Loucy (cell line): Measurements from ENCODE around the gene TMEM200A.

Experiments
- H2AFZ ChIP-seq: fragments of 200-600 bp; sonication (generic); 2 replicates; pipeline ENCODE4 v1.6.0; 2016; ENCODE audit warnings: antibody characterized with exemption, mild to moderate bottlenecking, low read length, moderate library complexity
- H3F3A ChIP-seq: fragments of 200-600 bp; 2 replicates; pipeline ENCODE4 v1.6.0; 2016; ENCODE audit warnings: antibody characterized with exemption, low read depth, mild to moderate bottlenecking
- H3K27me3 ChIP-seq: fragments of 200-600 bp; sonication (generic); 2 replicates; pipeline ENCODE4 v1.6.1; 2014; ENCODE audit warnings: low read length, mild to moderate bottlenecking; ENCODE audit not compliant: insufficient read depth, poor library complexity, severe bottlenecking
- H3K36me3 ChIP-seq: fragments of 200-600 bp; sonication (generic); 2 replicates; pipeline ENCODE4 v1.6.1; 2016; ENCODE audit warnings: low read length; ENCODE audit not compliant: insufficient read depth
- H3K4me1 ChIP-seq: fragments of 200-600 bp; sonication (generic); 2 replicates; pipeline ENCODE4 v1.5.1; 2014; ENCODE audit warnings: low read length, mild to moderate bottlenecking; ENCODE audit not compliant: insufficient read depth, poor library complexity, severe bottlenecking
- H3K4me2 ChIP-seq: fragments of 200-600 bp; sonication (generic); 2 replicates; pipeline ENCODE4 v1.6.0; 2014; ENCODE audit warnings: antibody characterized with exemption, low read length, low read depth, mild to moderate bottlenecking; ENCODE audit not compliant: poor library complexity, severe bottlenecking
- H3K4me3 ChIP-seq: fragments of 200-600 bp; sonication (generic); 2 replicates; pipeline ENCODE4 v1.5.1; 2014; ENCODE audit warnings: low read length, mild to moderate bottlenecking, mixed read lengths; ENCODE audit not compliant: poor library complexity, severe bottlenecking
- H3K79me2 ChIP-seq: fragments of 200-600 bp; sonication (generic); 2 replicates; pipeline ENCODE4 v1.6.1; 2014; ENCODE audit warnings: low read length; ENCODE audit not compliant: insufficient read depth
- H3K9ac ChIP-seq: fragments of 200-600 bp; sonication (generic); 2 replicates; pipeline ENCODE4 v1.6.0; 2014; ENCODE audit warnings: mild to moderate bottlenecking, low read depth, low read length, moderate library complexity; ENCODE audit not compliant: poor library complexity, severe bottlenecking
- H3K9me2 ChIP-seq: fragments of 200-600 bp; sonication (generic); replicated peaks from 2 replicates; pipeline ENCODE4 v1.6.1; 2016; ENCODE audit warnings: low read depth, low read length, mixed read lengths
- H3K9me3 ChIP-seq: fragments of 200-600 bp; sonication (generic); 2 replicates; pipeline ENCODE4 v1.6.1; 2014; ENCODE audit warnings: mild to moderate bottlenecking, antibody characterized with exemption, low read length, low read depth; ENCODE audit not compliant: insufficient read depth
- H4K20me1 ChIP-seq: fragments of 200-600 bp; sonication (generic); 2 replicates; pipeline ENCODE4 v1.6.0; 2014; ENCODE audit warnings: antibody characterized with exemption, low read length, mild to moderate bottlenecking; ENCODE audit not compliant: insufficient read depth, poor library complexity, severe bottlenecking
- EZH2phosphoT487 ChIP-seq: fragments of 200-600 bp; IDR thresholded peaks from 2 replicates; pipeline ENCODE4 v1.6.1; 2018; ENCODE audit warnings: antibody characterized with exemption, mild to moderate bottlenecking, moderate library complexity, borderline replicate concordance
- TF ChIP-seq, protein P1 (sequence below): fragments of 200-600 bp; sonication (generic); conservative IDR thresholded peaks from 2 replicates; pipeline ENCODE4 v1.5.1; 2014; ENCODE audit warnings: mild to moderate bottlenecking, antibody characterized with exemption, low read length

TMEM200A gene

DNA sequence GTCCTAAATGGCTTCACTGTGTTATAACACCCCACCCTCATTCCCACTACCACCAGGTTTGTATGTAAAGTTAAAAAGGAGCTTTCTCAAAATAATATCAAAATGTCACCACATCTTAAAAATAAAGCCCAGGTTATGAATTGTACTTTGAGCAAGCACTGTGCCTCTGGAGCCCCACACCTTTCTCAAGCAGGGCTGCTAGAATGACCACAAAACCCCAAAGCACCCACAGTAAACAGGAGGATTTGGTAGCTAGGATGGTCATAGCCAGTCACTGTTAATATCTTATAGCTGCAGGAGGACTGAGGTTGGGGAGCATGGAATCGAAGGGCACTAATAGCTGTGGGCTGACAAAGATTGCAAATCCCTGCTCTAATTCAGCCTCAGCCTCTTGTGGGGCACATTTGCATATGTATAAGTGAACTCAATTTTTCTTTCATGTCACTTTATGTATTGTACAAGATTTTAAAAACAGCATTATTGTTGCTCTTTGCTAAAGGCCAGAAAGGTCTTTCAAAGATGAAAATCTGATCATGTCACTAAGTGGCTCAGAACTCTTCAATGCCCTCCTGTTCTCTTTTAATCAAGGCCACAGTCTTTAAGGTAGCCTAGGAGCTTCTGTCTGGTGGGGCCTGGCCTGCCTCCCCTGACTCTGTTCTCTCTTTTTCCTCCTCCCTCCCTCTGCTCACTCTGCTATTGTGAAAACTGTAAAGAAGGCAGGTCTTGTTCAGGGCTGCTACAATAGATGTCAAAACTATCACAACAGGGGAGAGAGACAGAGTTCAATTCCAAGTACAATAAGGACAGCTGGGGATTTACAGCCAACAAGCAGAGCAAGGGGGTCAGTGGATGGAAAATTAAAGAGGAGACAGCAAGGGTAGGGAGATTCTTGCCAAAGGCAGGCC is 101.6 kb downstream of the TMEM200A start:
- Histone ChIP-seq H3K9ac (no peak overlapping the region), H4K20me1 (no peaks in the 10 kb centered on the region), H2AFZ (no peak overlapping the region), H3K9me2 (no peaks in the 10 kb centered on the region), H3K27me3 (no peaks in the 10 kb centered on the region), H3K9me3 (no peaks in the 10 kb centered on the region), H3K4me2 (no peak overlapping the region), H3K36me3 (no peaks in the 10 kb centered on the region), H3K4me1 (no peaks in the 10 kb centered on the region), H3F3A (no peaks in the 10 kb centered on the region), H3K4me3 (no peak overlapping the region), H3K79me2 (no peaks in the 10 kb centered on the region)
- TF ChIP-seq, protein P1, sequence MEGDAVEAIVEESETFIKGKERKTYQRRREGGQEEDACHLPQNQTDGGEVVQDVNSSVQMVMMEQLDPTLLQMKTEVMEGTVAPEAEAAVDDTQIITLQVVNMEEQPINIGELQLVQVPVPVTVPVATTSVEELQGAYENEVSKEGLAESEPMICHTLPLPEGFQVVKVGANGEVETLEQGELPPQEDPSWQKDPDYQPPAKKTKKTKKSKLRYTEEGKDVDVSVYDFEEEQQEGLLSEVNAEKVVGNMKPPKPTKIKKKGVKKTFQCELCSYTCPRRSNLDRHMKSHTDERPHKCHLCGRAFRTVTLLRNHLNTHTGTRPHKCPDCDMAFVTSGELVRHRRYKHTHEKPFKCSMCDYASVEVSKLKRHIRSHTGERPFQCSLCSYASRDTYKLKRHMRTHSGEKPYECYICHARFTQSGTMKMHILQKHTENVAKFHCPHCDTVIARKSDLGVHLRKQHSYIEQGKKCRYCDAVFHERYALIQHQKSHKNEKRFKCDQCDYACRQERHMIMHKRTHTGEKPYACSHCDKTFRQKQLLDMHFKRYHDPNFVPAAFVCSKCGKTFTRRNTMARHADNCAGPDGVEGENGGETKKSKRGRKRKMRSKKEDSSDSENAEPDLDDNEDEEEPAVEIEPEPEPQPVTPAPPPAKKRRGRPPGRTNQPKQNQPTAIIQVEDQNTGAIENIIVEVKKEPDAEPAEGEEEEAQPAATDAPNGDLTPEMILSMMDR = no peak
- no peak for TF ChIP-seq EZH2phosphoT487

DNA sequence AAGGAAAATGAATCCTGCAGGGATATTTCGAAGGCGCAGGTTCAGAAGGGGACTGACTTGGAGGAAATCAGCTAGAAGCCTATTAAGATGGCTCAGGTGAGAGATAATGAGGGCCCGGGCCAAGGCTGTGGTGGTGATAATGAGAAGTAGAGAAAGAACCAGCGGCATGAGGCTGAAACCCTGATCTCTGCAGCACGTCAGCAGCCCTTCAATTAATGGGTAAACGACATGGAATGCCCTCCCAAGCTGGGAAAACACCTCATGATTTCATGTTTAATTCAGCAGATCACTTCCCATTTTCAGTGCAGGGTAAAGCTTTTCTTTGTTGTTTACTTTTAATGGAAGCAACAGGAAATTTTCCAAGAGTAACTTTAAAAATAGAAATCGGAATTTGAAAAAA is 104.9 kb downstream of the TMEM200A start:
- no peak overlapping the region for H3K9ac ChIP-seq
- no peak overlapping the region for H2AFZ ChIP-seq

DNA sequence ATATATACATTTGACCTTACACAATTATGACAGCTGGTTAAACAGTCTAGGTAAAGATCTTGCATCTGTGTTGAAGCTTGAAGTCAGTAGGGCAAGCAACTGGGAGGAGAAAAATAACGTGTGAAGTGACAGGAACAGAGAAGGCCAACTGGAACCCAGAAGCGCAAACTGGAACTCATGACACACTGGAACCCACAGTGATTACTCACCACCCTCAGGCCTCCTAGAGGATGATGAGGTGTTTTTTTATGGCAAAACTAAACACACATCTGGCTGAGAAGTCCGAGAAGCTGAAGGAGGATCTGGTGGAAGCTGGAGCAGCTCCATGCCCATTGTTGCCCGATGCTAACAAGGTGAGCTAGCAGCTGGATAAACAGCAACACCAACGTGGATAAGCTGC is 108.1 kb downstream of the TMEM200A start:
- Histone ChIP-seq H3K79me2 (no peaks in the 10 kb centered on the region), H3K4me3 (no peak overlapping the region), H3K9me3 (no peaks in the 10 kb centered on the region)

More for the DNA sequence above, 104.9 kb downstream of the TMEM200A start:
- H3K36me3 ChIP-seq = no peaks in the 10 kb centered on the region
- no peaks in the 10 kb centered on the region for H3K79me2 ChIP-seq
- H3F3A ChIP-seq = no peaks in the 10 kb centered on the region
- no peaks in the 10 kb centered on the region for H3K9me2 ChIP-seq
- no peak overlapping the region for H3K4me2 ChIP-seq
- no peaks in the 10 kb centered on the region for H3K4me1 ChIP-seq
- TF ChIP-seq EZH2phosphoT487 = no peak
- TF ChIP-seq, protein P1 = no peak
- H4K20me1 ChIP-seq = no peaks in the 10 kb centered on the region
- no peaks in the 10 kb centered on the region for H3K9me3 ChIP-seq
- no peak overlapping the region for H3K4me3 ChIP-seq
- no peaks in the 10 kb centered on the region for H3K27me3 ChIP-seq

More for the DNA sequence above, 108.1 kb downstream of the TMEM200A start:
- no peaks in the 10 kb centered on the region for H3K4me1 ChIP-seq
- H3K4me2 ChIP-seq = no peak overlapping the region
- no peaks in the 10 kb centered on the region for H3K36me3 ChIP-seq
- H3F3A ChIP-seq = no peaks in the 10 kb centered on the region
- H2AFZ ChIP-seq = no peak overlapping the region
- no peaks in the 10 kb centered on the region for H3K9me2 ChIP-seq
- no peaks in the 10 kb centered on the region for H4K20me1 ChIP-seq
- TF ChIP-seq EZH2phosphoT487 = no peak
- TF ChIP-seq, protein P1 = no peak
- H3K9ac ChIP-seq = no peak overlapping the region
- H3K27me3 ChIP-seq = no peaks in the 10 kb centered on the region
